ENCODE data around the gene ANKRD2. TPM values are rescaled to one million over a fixed set of nuclear protein-coding genes. Genes with fewer than 3 reads are reported as not detected.
"Not testable (repeated sequence)": the region's sequence is repeated elsewhere in the genome, so short reads cannot be mapped to it uniquely, and the experiment has no call there.

The ANKRD2 gene
- total RNA-seq, 2 experiments from 2014 or later, result 0.15 TPM; not detected in 1

GRCh38 chr10:97570146-97570788 is 2.3 kb upstream of the ANKRD2 start:
- DNase-seq, result no peak
- POLR2A ChIA-PET, result no interaction called here
- no peaks in the 10 kb centered on the region for H3K36me3 Mint-ChIP-seq (ENCODE audit: low read depth)
- peaks cover 2% of the 10 kb centered on the region for H3K4me1 Mint-ChIP-seq
- no peak overlapping the region for H3K4me3 Mint-ChIP-seq
- H3K9me3 Mint-ChIP-seq, result no peaks in the 10 kb centered on the region
- CTCF ChIA-PET, result interaction anchor here (2.8 to 4.1 kb wide), 2 partner anchors 11 to 17 kb away, joined by 15 to 19 read pairs; no protein-coding TSS in a partner anchor
- no peak overlapping the region for H3K27ac Mint-ChIP-seq
- H3K27me3 Mint-ChIP-seq, result no peaks in the 10 kb centered on the region

GRCh38 chr10:97570789-97571471 is 1.6 kb upstream of the ANKRD2 start:
- ChIA-PET CTCF (interaction anchor here (0.9 to 4.1 kb wide), 14 partner anchors 10 to 498 kb away, joined by 3 to 19 read pairs (median 5); partner anchors contain the start of genes AVPI1, C10orf62 and HOGA1), POLR2A (no interaction called here)
- Mint-ChIP-seq H3K36me3 (ENCODE audit: low read depth) (no peaks in the 10 kb centered on the region), H3K27ac (no peak overlapping the region), H3K9me3 (no peaks in the 10 kb centered on the region), H3K4me3 (no peak overlapping the region), H3K4me1 (peaks cover 2% of the 10 kb centered on the region), H3K27me3 (no peaks in the 10 kb centered on the region)
- no peak for DNase-seq

- DNase-seq, result no peak
- H3K4me3 Mint-ChIP-seq, result no peak overlapping the region
- POLR2A ChIA-PET, result interaction anchor here (0.6 to 1.4 kb wide), 2 partner anchors 13 to 171 kb away, joined by 3 read pairs; partner anchors contain the start of gene HOGA1
These were observed 957 bp upstream of the ANKRD2 start for GRCh38 chr10:97571622-97572021.

GRCh38 chr10:97573021-97573420 is 442 bp downstream of the ANKRD2 start:
- POLR2A ChIA-PET, result no interaction called here
- H3K27me3 Mint-ChIP-seq, result no peaks in the 10 kb centered on the region
- no peaks in the 10 kb centered on the region for H3K36me3 Mint-ChIP-seq (ENCODE audit: low read depth)
- H3K4me1 Mint-ChIP-seq, result no peaks in the 10 kb centered on the region
- H3K4me3 Mint-ChIP-seq, result no peak overlapping the region
- CTCF ChIA-PET, result interaction anchor here (1.3 to 4.1 kb wide), 7 partner anchors 8 to 105 kb away, joined by 3 to 19 read pairs (median 4); no protein-coding TSS in a partner anchor
- H3K9me3 Mint-ChIP-seq, result no peaks in the 10 kb centered on the region
- H3K27ac Mint-ChIP-seq, result no peak overlapping the region
- no peak for DNase-seq

More at GRCh38 chr10:97571622-97572021, 957 bp upstream of the ANKRD2 start:
- Mint-ChIP-seq H3K27me3 (no peaks in the 10 kb centered on the region), H3K27ac (no peak overlapping the region), H3K36me3 (ENCODE audit: low read depth) (no peaks in the 10 kb centered on the region), H3K4me1 (no peaks in the 10 kb centered on the region), H3K9me3 (no peaks in the 10 kb centered on the region)
- CTCF ChIA-PET, result interaction anchor here (0.6 to 4.1 kb wide), 25 partner anchors 10 to 499 kb away, joined by 3 to 19 read pairs (median 4); partner anchors contain the start of genes AVPI1, C10orf62 and HOGA1

- H3K4me3 Mint-ChIP-seq, result no peak overlapping the region
- H3K27ac Mint-ChIP-seq, result no peak overlapping the region
- H3K27me3 Mint-ChIP-seq, result no peaks in the 10 kb centered on the region
- ChIA-PET POLR2A (no interaction called here), CTCF (no interaction called here)
- H3K4me1 Mint-ChIP-seq, result no peaks in the 10 kb centered on the region
- H3K36me3 Mint-ChIP-seq (ENCODE audit: low read depth), result no peaks in the 10 kb centered on the region
- DNase-seq, result no peak
- no peaks in the 10 kb centered on the region for H3K9me3 Mint-ChIP-seq
These were observed 1.1 kb downstream of the ANKRD2 start for GRCh38 chr10:97573672-97574071.

GRCh38 chr10:97574374-97575126 is 2.0 kb downstream of the ANKRD2 start:
- no peaks in the 10 kb centered on the region for H3K36me3 Mint-ChIP-seq (ENCODE audit: low read depth)
- ChIA-PET POLR2A (no interaction called here), CTCF (no interaction called here)
- no peak overlapping the region for H3K27ac Mint-ChIP-seq
- DNase-seq, result no peak
- no peaks in the 10 kb centered on the region for H3K27me3 Mint-ChIP-seq
- no peaks in the 10 kb centered on the region for H3K9me3 Mint-ChIP-seq
- H3K4me3 Mint-ChIP-seq, result no peak overlapping the region
- no peaks in the 10 kb centered on the region for H3K4me1 Mint-ChIP-seq

- no peak for DNase-seq
- Mint-ChIP-seq H3K9me3 (no peaks in the 10 kb centered on the region), H3K27me3 (no peaks in the 10 kb centered on the region), H3K4me3 (no peak overlapping the region), H3K36me3 (ENCODE audit: low read depth) (no peaks in the 10 kb centered on the region), H3K27ac (no peak overlapping the region), H3K4me1 (no peaks in the 10 kb centered on the region)
- ChIA-PET CTCF (interaction anchor here (1.5 kb wide), 1 partner anchor 9 kb away, joined by 3 read pairs; the partner anchor contains the start of gene HOGA1), POLR2A (interaction anchor here (1.1 kb wide), 1 partner anchor 9 kb away, joined by 3 read pairs; the partner anchor contains the start of gene HOGA1)
These were observed 2.6 kb downstream of the ANKRD2 start for GRCh38 chr10:97575127-97575668.

- not testable (repeated sequence) for H3K27me3 Mint-ChIP-seq; DNase-seq; H3K9me3 Mint-ChIP-seq; H3K4me1 Mint-ChIP-seq; H3K36me3 Mint-ChIP-seq (ENCODE audit: low read depth); H3K4me3 Mint-ChIP-seq; H3K27ac Mint-ChIP-seq
- ChIA-PET CTCF (interaction anchor here (1.5 kb wide), 1 partner anchor 8 kb away, joined by 3 read pairs; the partner anchor contains the start of gene HOGA1), POLR2A (interaction anchor here (1.1 kb wide), 1 partner anchor 8 kb away, joined by 3 read pairs; the partner anchor contains the start of gene HOGA1)
These were observed 3.9 kb downstream of the ANKRD2 start for GRCh38 chr10:97576487-97576886.

- ChIA-PET POLR2A (no interaction called here), CTCF (no interaction called here)
- no peak overlapping the region for H3K27ac Mint-ChIP-seq
These were observed 5.1 kb downstream of the ANKRD2 start for GRCh38 chr10:97577701-97578100.

GRCh38 chr10:97578171-97578844 is 5.7 kb downstream of the ANKRD2 start:
- no peaks in the 10 kb centered on the region for H3K9me3 Mint-ChIP-seq
- H3K4me1 Mint-ChIP-seq, result no peaks in the 10 kb centered on the region
- H3K4me3 Mint-ChIP-seq, result no peak overlapping the region
- ChIA-PET POLR2A (no interaction called here), CTCF (no interaction called here)
- no peak overlapping the region for H3K27ac Mint-ChIP-seq
- no peak for DNase-seq
- H3K27me3 Mint-ChIP-seq, result no peaks in the 10 kb centered on the region
- no peaks in the 10 kb centered on the region for H3K36me3 Mint-ChIP-seq (ENCODE audit: low read depth)

More at GRCh38 chr10:97577701-97578100, 5.1 kb downstream of the ANKRD2 start:
- DNase-seq, result no peak
- no peak overlapping the region for H3K4me3 Mint-ChIP-seq
- no peaks in the 10 kb centered on the region for H3K4me1 Mint-ChIP-seq
- no peaks in the 10 kb centered on the region for H3K36me3 Mint-ChIP-seq (ENCODE audit: low read depth)
- H3K27me3 Mint-ChIP-seq, result no peaks in the 10 kb centered on the region
- H3K9me3 Mint-ChIP-seq, result no peaks in the 10 kb centered on the region

GRCh38 chr10:97580421-97581367 is 8.1 kb downstream of the ANKRD2 start:
- Mint-ChIP-seq H3K4me1 (no peaks in the 10 kb centered on the region), H3K9me3 (no peaks in the 10 kb centered on the region), H3K36me3 (ENCODE audit: low read depth) (no peaks in the 10 kb centered on the region), H3K27ac (no peak overlapping the region), H3K4me3 (no peak overlapping the region), H3K27me3 (no peaks in the 10 kb centered on the region)
- ChIA-PET CTCF (interaction anchor here (4.1 kb wide), 1 partner anchor 9 kb away, joined by 15 read pairs; the partner anchor contains the start of gene ANKRD2), POLR2A (no interaction called here)
- DNase-seq, result no peak
